Tibial artery (tissue), 4 donors: ENCODE measurements around the gene KCNJ1.

Source experiments
- DNase-seq, 2 donors: peaks; one replicate each; pipeline ENCODE4 v3.0.0-alpha.2; 2019
- H3K27ac ChIP-seq, 2 donors: fragments of 200-600 bp; sonication (generic) in 1 of 2; 1 replicate in 1 of 2; 2 replicates in 1 of 2; pipeline ENCODE4 v1.5.1; 2018 to 2019; ENCODE audit warnings: mild to moderate bottlenecking in 1 of 2
- H3K27me3 ChIP-seq, 2 donors: fragments of 200-600 bp; sonication (generic) in 1 of 2; one replicate each; pipeline versions ENCODE4 v1.5.1 to v1.6.0; 2016 to 2019
- H3K36me3 ChIP-seq, 3 donors: fragments of 200-600 bp; sonication (generic) in 2 of 3; one replicate each; pipeline ENCODE4 v1.5.1; 2016 to 2019; ENCODE audit warnings: mild to moderate bottlenecking in 2 of 3
- H3K4me1 ChIP-seq, 4 donors: fragments of 200-600 bp; sonication (generic) in 2 of 4; 1 replicate in 3 of 4; 2 replicates in 1 of 4; pipeline ENCODE4 v1.5.1; 2016 to 2019
- H3K4me3 ChIP-seq, 2 donors: fragments of 200-600 bp; sonication (generic) in 1 of 2; 1 replicate in 1 of 2; 2 replicates in 1 of 2; pipeline ENCODE4 v1.5.1; 2018 to 2019; ENCODE audit warnings: mild to moderate bottlenecking in 2 of 2
- H3K9me3 ChIP-seq, 3 donors: fragments of 200-600 bp; sonication (generic) in 1 of 3; one replicate each; pipeline ENCODE4 v1.5.1; 2016 to 2019
- intact Hi-C: fragments of 100-400 bp; cut with DNase I; formaldehyde crosslinking; loops from one replicate; pipeline ENCODE4 v1.15.0; 2023; ENCODE audit warnings: low total_unique reads
- TF ChIP-seq, protein P1 (sequence below), 2 experiments: fragments of 200-600 bp in 1 of 2; fragments of 450-650 bp in 1 of 2; IDR thresholded peaks; one replicate each; pipeline ENCODE4 v1.5.1; 2017 to 2019; ENCODE audit warnings: antibody characterized with exemption in 2 of 2, mild to moderate bottlenecking in 1 of 2, moderate library complexity in 1 of 2

KCNJ1 gene

DNA sequence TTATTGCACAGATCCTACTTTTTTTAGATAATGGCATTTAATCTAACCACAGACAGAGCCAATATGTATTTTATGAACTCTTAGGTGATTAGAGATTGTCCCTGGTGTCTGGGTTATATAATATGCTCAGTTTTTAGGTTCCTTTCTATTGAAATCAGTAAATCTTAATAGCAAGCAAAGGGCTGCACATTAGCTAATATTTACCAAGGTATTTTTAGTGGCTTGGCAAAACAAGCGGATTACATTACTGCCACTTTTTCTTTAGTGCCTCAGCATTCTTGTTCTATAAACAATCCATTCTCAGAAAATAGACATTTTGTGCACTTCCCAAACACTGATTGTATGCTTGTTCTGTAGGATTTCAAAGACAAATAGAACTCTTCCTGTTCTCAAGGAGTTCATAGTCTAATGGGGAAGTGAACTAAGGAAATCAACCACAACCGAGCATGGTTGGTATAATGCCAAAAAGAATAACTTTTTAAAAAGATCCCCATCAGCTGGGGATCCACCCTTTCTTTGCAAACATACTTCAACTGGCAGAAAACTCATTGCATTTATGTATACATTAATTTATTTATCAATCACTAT is 23.8 kb downstream of the KCNJ1 start:
- H3K27me3 ChIP-seq = peaks cover 0 to 6% of the 10 kb centered on the region in 2 donors
- no peaks in the 10 kb centered on the region for H3K9me3 ChIP-seq
- no peak for DNase-seq
- H3K36me3 ChIP-seq = no peaks in the 10 kb centered on the region
- TF ChIP-seq, protein P1, sequence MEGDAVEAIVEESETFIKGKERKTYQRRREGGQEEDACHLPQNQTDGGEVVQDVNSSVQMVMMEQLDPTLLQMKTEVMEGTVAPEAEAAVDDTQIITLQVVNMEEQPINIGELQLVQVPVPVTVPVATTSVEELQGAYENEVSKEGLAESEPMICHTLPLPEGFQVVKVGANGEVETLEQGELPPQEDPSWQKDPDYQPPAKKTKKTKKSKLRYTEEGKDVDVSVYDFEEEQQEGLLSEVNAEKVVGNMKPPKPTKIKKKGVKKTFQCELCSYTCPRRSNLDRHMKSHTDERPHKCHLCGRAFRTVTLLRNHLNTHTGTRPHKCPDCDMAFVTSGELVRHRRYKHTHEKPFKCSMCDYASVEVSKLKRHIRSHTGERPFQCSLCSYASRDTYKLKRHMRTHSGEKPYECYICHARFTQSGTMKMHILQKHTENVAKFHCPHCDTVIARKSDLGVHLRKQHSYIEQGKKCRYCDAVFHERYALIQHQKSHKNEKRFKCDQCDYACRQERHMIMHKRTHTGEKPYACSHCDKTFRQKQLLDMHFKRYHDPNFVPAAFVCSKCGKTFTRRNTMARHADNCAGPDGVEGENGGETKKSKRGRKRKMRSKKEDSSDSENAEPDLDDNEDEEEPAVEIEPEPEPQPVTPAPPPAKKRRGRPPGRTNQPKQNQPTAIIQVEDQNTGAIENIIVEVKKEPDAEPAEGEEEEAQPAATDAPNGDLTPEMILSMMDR (IDR thresholded peaks at IDR 0.05) = no peak
- intact Hi-C loops = no loop called here
- H3K4me1 ChIP-seq = no peaks in the 10 kb centered on the region
- no peak overlapping the region for H3K27ac ChIP-seq
- H3K4me3 ChIP-seq = no peak overlapping the region

DNA sequence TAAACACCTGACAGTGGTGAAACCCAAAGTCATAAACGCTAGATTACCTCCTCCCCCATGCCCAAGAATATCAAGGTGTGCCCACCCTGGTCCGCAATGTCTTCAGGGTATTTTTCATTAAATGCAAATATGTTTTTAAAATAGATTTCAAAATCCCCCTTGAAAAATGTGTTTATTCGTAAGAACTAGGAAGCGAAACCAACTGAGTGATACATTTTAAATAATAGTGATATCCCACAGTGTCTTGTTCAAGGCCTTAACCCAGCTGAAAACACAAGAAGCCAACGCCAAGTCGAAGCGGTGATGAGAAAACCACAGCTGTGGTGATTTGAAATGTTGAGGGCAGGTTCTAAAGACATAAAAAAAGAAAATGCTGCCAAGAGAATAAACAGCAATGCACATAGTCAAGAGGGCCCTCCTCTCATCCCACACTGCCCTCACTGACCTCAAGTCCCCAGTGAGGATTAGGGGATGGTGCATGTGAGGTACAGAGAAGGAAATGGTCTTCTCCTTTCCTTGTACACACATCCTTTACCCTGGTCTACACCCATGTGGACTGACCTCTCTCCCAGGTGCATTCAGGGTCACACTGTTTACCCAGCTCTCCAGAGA is 25.5 kb downstream of the KCNJ1 start:
- H3K27ac ChIP-seq = no peak overlapping the region
- peaks cover 0 to 6% of the 10 kb centered on the region in 2 donors for H3K27me3 ChIP-seq
- no peak for DNase-seq
- no peaks in the 10 kb centered on the region for H3K36me3 ChIP-seq
- TF ChIP-seq, protein P1 (IDR thresholded peaks at IDR 0.05) = no peak
- H3K9me3 ChIP-seq = no peaks in the 10 kb centered on the region
- H3K4me3 ChIP-seq = no peak overlapping the region
- H3K4me1 ChIP-seq = no peaks in the 10 kb centered on the region
- intact Hi-C loops = no loop called here

DNA sequence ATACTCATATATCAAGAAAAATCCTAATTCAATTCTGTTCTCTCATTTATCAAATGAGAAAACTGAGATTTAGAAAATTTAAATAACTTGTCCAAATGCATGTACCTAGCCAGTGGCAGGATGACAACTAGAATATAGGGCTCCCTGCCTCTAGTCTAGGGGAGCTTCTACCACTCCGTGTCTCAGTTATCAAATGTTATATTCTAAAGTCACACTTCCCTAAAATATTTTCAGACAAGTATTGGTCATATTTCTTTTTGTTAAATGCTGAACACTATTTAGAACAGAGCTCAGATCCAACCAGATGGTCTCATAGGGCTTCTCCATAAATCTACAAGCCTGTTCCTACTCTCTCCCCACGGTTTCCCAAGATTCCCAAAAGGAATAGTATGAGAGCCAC is 26.3 kb downstream of the KCNJ1 start:
- Histone ChIP-seq H3K27ac (no peak overlapping the region), H3K9me3 (no peaks in the 10 kb centered on the region), H3K4me3 (no peak overlapping the region), H3K27me3 (peaks cover 0 to 4% of the 10 kb centered on the region in 2 donors), H3K4me1 (peaks cover 0 to under 1% (median 0%) of the 10 kb centered on the region in 4 donors), H3K36me3 (no peaks in the 10 kb centered on the region)
- no peak for DNase-seq
- intact Hi-C loops = no loop called here
- TF ChIP-seq, protein P1 (IDR thresholded peaks at IDR 0.05) = no peak

DNA sequence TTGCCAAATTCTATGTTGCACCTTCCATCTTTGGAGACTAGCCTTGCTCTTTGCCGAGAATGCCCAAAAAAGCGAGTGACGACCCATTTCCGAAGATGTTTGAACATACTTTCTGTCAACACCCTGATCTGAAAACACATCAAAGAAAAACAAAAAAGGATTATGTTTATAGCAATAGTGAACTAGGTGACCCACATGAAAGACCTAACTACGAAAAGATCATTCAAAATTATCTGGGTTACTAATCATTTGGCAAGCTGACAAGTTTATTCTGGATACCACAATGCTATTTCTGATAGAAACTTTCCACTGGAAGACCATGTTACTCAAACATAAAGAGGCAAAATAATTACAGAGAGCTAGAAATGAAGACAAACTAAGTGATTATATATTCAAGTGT is 27.0 kb downstream of the KCNJ1 start:
- H3K36me3 ChIP-seq = no peaks in the 10 kb centered on the region
- peaks cover 0 to 5% of the 10 kb centered on the region in 2 donors for H3K27me3 ChIP-seq
- intact Hi-C loops = no loop called here
- no peak overlapping the region for H3K27ac ChIP-seq
- DNase-seq = no peak
- no peak overlapping the region for H3K4me3 ChIP-seq
- peaks cover 0 to 3% (median 0%) of the 10 kb centered on the region in 4 donors for H3K4me1 ChIP-seq
- H3K9me3 ChIP-seq = no peaks in the 10 kb centered on the region
- TF ChIP-seq, protein P1 (IDR thresholded peaks at IDR 0.05) = no peak

DNA sequence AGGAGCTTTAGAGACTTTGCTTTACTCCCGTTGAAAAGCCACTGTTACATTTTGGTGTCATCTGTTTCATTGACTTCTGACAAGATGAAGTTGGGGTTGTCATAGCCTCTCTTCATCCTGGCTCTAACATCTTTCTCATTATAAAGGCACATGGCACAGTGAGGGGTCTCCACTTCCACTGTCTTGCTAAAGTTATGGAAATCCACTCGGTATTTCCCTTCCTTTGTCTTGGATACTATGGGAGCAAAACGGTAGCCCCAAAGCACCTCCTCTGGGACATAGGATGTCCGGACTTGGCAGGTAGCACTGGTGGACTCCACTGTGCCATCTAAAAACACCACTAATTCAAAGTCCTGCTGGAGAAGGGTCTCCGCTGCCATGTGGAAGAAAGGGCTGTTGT is 28.0 kb downstream of the KCNJ1 start:
- H3K27ac ChIP-seq = no peak overlapping the region
- no peak for DNase-seq
- H3K9me3 ChIP-seq = no peaks in the 10 kb centered on the region
- H3K4me3 ChIP-seq = no peak overlapping the region
- H3K36me3 ChIP-seq = no peaks in the 10 kb centered on the region
- TF ChIP-seq, protein P1 (IDR thresholded peaks at IDR 0.05) = no peak
- peaks cover 0 to 10% of the 10 kb centered on the region in 2 donors for H3K27me3 ChIP-seq
- intact Hi-C loops = loop anchor here (10.0 kb wide), 1 partner anchor 804 kb away; no protein-coding TSS in a partner anchor
- H3K4me1 ChIP-seq = peaks cover 0 to 3% (median 0%) of the 10 kb centered on the region in 4 donors
